T-helper 9 cell (primary cell): ENCODE data around the gene LCE2A.
"Not testable (repeated sequence)": the region's sequence is repeated elsewhere in the genome, so short reads cannot be mapped to it uniquely, and the experiment has no call there.

Experiments used
- DNase-seq: peaks from one replicate; pipeline ENCODE4 v3.0.0-alpha.2; 2020
- total RNA-seq, 2 donors: gene quantifications; one replicate each; lab custom pipeline; 2026; lab: John Stamatoyannopoulos, UW

LCE2A gene, protein sequence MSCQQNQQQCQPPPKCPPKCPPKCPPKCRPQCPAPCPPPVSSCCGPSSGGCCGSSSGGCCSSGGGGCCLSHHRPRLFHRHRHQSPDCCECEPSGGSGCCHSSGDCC
- 0 reads per million in 2 donors for total RNA-seq

DNA sequence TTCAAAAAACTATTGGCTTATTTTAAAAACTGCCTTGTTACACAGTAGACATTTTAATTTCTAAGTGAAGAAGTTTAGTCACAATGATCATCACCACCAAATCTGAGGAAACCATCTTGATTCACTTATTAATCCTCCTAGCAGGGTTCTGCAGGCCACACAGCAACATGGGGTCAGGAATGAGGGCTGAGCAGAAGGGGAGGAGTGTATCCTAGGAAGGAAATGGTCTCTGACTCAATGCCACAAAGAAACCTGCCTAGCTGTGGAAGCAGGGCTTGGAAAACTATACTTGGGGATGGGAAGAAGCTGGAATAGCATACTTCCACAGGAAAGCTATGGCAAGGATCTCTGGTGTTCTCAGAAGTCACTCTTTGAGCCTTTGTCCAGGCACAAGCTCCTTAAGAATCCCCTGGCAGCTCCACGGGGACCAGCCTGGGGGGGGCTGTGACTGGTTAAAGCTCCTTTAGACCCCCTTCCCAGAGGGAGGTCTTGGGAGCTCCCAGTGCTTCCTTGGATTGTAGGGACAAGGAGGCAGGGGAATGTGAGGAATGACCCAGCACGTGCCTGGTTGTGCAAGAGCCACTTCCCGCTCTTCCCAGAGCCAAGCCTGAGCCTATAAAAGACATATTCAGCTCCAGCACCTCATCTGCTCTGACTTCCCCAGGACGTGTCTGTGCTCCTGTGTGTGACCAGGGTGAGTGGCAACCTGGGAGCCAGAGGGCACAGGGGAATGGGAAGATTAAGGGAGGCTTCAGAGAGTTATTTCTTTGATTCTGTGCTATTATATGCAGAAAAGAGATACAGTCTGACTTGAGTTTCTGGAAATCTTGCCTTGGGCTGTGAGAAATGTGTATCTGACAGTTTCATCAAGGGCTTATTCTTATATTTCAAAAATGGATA lies at the start of gene LCE2A:
Gene LCE2A (plus strand): TSS at position 645 of the 900 bp plus-strand sequence. CDS start 557 bp downstream, outside the sequence.
- no peak for DNase-seq

DNA sequence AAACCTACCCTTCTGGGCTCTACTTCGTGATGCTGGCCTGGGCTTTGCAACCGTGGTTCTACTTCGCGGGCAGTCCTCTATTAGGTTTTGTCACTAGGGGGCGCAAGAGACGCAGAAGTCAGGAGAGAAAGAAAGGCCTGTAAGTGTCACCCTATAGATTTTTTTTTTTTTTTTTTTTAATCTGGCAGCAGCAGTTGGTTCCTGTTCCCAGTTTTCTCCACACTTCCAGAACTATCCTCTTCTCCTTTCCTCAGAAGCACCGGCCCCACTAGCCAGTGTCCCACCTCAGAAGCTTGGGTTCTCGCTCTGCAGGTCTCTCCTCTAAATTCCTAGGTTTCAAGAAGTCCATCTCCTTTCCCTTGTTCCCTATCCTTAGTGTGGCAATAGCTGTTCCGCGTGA lies 44.0 kb upstream of the LCE2A start:
- peak; percentile 23 for DNase-seq

DNA sequence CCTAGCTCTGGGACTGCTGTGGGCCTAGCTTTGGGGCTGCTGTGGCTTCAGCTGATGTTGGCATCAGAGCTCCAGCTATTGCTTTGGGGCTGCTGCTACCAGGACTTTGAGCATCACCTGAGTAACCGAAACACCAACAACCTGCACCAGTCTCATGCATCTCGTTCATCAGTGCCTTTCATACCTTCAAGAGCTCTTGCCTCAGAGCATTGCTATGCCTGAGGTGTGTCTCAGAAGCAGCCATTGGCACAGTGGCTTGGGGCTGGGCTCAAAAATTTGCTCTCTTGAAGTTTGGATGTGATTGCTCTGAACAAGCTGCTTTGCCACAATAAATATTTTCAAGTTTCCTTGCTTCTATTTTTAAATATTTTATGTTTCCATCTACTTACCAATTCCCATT lies 41.7 kb upstream of the LCE2A start:
- no peak for DNase-seq

DNA sequence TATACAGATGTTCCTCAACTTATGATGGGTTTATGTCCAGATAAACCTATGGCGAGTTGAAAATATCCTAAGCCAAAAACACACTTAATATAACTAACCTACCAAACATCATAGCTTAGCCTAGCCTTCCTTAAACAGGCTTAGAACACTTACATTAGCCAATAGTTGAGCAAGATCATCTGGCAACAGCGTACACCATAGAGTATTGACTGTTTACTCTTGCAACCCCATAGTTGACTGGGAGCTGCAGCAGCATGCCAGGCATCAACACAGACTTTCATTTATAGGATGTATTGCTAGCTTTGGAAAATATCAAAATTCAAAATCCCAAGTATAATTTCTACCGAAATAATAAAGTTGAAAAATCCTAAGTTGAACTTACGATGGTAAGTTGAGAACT lies 40.5 kb upstream of the LCE2A start:
- no peak for DNase-seq

DNA sequence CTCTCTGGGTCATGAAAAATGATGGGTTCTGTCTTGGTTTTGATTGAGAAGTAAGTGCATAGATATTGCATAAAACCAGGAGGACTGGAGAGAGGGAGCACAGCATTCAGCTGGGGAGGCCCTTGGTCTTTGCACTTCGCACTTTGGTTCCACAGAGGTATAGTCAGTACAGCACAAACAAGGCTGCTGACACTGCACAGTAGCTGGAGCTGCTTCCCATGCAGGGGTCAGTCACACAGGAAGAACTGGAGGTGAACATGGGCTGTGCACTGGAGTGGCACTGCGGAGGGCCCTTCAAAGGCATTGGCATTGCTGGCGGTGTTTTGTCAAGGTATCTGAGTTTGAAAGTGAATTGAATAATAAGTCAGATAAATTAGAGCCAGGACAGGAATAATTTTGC lies 39.5 kb upstream of the LCE2A start:
- no peak for DNase-seq

DNA sequence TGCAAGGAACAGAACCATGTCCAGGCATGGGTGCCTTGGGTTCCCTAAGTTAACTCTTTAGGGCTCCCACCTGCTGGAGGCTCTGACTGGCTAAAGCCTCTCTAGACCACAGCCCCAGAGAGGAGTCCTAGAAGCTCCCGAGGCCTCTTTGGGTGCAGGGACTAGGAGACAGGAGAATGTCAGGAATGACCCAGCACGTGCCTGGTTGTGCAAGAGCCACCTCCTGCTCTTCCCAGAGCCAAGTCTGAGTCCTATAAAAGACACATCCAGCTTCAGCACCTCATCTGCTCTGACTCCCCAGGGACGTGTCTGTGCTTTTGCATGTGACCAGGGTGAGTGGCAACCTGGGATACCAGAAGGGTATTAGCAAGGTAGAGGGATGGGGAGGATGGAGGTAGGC lies 35.0 kb upstream of the LCE2A start, which contains the start of gene LCE2D:
Gene LCE2D (plus strand): TSS at position 283 of the 400 bp plus-strand sequence. CDS start 726 bp downstream, outside the sequence.
- DNase-seq, result no peak

DNA sequence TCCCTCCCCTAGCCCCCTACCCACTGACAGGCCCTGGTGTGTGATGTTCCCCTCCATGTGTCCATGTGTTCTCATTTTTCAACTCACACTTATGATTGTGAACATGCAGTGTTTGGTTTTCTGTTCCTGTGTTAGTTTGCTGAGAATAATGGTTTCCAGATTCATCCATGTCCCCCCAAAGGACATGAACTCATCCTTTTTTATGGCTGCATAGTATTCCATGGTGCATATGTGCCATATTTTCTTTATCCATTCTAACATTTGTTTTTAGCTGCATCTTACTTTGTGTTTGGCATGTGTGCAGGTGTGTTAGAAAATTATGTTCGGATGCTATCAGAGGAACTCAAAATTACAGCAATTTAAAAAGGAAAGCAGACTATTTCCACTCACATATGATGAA lies 32.0 kb upstream of the LCE2A start:
- DNase-seq, result not testable (repeated sequence)

DNA sequence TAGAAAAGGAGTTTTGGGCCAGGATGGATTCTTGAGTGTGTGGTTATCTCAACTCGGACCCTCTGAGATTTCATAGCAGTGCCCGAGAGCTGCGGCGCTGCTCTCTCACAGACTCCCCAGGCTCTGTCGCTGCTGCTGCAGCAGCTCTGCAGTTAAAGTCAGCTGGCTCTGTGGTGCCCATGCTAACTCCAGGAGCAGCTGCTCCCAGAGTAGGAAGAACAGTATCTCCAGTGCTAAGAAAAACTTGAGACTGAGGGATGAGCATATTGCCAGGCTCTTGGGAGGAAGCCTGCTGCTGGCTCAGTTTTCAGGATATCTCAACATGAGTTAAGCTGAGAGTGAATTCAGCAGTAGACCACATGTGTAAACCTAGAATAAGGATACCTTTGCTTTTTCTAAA lies 30.5 kb upstream of the LCE2A start:
- DNase-seq, result no peak

DNA sequence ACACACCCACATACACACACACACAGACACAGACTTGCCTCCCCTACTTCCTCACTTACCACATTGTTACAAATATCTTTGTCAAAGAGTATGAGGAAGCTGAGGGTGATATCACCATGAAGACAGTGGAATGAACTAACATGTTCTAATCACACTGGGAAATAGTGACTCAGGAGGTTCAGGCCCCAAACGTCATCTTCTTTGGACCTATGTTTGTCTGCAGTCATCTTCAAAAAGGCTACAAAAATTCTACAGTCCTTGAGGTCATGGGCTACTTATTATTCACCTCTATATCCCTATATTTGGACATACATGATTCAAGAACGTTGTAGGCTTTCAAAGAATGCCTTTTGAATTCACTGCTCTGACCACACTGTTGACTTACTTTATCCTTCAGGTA lies 25.1 kb upstream of the LCE2A start:
- DNase-seq, result no peak

DNA sequence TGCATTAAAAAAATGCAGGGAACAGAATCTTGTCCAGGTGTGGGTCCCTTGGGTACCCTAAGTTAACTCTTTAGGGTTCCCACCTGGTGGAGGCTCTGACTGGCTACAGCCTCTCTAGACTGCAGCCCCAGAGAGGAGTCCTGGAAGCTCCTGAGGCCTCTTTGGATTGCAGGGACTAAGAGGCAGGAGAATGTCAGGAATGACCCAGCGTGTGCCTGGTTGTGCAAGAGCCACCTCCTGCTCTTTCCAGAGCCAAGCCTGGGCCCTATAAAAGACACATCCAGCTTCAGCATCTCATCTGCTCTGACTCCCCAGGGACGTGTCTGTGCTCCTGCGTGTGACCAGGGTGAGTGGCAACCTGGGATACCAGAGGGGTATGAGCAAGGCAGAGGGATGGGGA lies 23.2 kb upstream of the LCE2A start, which contains the start of gene LCE2C:
Gene LCE2C (plus strand): TSS at position 297 of the 400 bp plus-strand sequence. CDS start 737 bp downstream, outside the sequence.
- not testable (repeated sequence) for DNase-seq

DNA sequence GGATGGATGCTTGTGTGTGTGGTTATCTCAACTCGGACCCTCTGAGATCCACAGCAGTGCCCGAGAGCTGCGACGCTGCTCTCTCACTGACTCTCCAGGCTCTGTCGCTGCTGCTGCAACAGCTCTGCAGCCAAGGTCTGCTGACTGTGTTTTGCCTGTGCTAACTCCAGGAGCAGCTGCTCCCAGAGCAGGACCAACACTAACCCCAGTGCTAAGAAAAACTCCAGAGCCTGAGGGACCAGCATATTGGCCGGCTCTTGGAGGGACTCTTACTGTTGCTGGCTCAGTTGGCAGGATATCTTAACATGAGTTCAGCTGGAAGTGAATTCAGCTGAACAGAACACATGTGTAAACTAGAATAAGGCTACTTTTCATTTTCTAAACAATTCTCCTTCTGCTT lies 18.7 kb upstream of the LCE2A start:
- DNase-seq, result no peak

DNA sequence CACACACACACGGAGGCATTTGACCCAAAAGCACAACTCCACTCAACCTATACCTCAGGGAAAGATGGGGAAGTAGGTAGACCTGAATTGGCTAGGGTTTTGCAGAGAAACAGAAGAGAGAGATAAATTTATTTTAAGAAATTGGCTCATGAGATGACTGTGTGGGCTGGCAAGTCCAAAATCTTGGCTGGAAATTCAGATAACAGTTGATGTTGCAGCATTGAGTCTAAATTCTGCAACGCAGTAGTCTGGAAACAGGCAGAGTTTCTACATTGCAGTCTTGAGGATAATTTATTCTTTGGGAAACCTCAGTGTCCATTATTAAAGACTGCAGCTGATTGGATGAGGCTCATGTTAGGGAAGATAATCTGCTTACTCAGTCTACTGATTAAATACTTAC lies 16.5 kb upstream of the LCE2A start:
- no peak for DNase-seq

DNA sequence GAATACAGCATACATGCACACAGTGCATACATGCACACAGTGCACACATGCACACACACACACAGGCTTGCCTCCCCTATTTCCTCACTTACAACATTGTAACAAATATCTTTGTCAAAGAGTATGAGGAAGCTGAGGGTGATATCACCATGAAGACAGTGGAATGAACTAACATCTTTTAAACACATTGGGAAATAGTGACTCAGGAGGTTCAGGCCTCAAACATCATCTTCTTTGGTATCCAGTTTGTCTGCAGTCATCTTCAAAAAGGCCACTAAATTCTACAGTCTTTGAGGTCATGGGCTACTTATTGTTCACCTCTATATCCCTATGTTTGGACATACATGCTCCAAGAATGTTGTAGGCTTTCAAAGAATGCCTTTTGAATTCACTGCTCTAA lies 14.3 kb upstream of the LCE2A start:
- DNase-seq, result no peak

DNA sequence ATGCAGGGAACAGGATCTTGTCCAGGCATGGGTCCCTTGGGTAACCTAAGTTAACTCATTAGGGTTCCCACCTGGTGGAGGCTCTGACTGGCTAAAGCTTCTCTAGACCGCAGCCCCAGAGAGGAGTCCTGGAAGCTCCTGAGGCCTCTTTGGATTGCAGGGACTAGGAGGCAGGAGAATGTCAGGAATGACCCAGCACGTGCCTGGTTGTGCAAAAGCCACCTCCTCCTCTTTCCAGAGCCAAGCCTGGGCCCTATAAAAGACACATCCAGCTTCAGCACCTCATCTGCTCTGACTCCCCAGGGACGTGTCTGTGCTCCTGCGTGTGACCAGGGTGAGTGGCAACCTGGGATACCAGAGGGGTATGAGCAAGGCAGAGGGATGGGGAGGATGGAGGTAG lies 12.3 kb upstream of the LCE2A start, which contains the start of gene LCE2B:
Gene LCE2B (plus strand): TSS at position 301 of the 400 bp plus-strand sequence. CDS start 721 bp downstream, outside the sequence.
- DNase-seq, result not testable (repeated sequence)

DNA sequence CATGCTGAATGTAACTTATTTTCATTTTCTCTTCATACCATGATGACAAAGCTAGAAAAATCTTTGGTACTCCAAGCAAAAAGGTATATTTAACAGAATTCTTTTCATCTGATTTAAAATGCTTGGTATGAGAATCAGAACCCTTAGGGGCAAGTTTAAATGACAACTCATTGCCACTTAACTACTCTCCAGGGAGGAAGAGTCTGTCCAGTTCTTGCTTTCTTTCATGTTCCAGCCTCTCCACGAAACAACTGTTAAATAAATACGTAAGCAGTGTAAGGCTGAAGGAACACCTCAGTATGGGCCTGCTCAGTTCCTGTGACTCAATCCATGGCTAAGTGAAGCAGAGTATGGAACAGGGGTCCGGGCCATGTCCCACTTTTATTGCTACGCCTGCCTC lies 1.6 kb downstream of the LCE2A start:
- DNase-seq, result no peak

DNA sequence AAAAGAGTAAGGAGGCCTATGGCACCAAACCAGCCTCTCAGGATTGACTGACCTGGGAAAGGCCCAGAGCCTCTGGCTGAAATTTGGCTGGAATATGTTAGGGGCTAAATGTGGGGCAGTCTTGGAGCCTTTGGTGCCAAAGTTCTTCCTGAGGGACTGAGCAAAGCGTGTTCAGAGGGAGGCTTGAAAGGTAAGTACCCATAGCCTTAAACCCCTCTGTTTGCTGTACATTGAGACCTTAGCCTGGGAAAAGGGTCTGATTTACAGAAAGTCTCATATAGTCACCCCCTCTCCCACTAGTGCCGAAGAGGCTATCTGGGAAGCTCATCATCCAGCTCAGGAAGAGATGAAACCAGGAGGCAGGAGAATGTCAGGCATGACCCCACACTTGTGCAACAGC lies 9.7 kb downstream of the LCE2A start, which contains the start of gene LCE4A:
Gene LCE4A (plus strand): TSS at position 301 of the 400 bp plus-strand sequence. CDS start 916 bp downstream, outside the sequence.
- no peak for DNase-seq

DNA sequence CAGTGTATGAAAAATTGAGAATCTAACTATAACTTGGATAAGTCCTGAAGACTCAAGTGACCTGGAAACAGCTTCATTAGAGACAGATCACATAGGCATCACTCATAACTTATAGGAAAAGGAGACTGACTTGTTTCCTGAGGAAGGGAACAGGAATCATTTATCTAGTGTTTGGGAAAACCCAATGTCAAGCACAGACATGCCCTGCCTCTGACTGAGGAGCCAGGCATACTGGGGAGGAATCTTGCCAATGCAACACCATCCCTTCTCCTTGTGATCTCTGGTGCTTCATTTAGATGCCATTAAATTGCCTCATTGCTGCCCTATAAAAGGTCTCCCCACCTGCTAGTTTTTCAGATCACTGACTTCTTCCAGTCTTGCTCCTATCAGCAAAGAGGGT lies 20.1 kb downstream of the LCE2A start:
- no peak for DNase-seq

DNA sequence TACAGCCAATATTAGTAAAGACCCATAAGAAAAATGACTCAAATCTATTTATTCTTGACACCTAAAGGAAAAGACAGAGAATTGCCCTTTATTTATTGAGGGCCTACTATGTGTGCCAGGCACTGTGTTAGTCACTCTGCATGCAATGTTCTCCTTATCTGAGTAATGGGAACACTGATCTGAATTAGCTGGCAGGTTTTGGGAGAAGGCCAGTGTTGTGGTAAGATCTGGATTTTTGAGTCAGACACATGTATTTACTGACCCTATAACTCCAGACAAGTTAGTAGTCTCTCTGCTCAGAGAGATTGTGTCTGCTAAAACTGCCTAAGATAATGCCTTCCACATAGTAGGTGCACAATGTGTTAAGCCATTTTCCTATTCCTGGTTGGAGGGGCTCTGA lies 27.1 kb downstream of the LCE2A start:
- DNase-seq, result no peak

DNA sequence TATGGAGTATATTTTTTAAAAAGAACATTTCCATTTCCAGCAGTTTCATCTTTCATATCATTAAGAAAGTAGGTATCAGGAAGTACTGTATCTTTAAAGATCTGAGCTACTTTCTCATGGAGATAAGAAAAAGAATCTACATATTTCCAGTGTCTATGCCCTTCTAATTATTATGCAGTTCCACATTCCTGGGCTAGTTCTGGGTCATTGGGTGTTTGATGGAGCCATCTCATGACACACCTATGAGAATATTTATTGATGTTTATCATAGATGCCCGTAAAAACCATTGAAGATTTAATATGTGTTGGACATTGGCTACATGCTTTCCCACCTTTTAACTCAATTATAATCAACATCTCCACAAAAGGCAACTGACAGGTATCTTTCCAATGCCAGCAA lies 30.8 kb downstream of the LCE2A start:
- DNase-seq, result no peak

DNA sequence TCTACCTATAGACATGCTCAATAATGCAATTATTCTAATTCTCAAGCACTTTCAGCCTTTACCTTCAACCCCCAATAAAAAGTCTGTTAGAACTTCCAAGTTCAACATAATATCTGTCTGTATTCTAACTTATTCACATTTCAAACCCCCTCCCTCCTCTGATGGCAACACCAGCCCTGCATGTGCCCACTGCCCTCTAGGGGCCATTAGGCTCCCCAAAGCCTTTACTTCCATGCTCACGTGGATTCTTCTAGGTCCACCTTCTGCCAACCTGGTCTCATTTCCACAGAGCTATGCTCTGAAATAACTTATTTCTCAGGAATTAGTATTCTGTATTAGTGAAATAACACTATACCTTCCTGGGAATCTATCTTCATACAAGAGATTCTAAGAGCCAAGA lies 37.5 kb downstream of the LCE2A start:
- DNase-seq, result no peak

DNA sequence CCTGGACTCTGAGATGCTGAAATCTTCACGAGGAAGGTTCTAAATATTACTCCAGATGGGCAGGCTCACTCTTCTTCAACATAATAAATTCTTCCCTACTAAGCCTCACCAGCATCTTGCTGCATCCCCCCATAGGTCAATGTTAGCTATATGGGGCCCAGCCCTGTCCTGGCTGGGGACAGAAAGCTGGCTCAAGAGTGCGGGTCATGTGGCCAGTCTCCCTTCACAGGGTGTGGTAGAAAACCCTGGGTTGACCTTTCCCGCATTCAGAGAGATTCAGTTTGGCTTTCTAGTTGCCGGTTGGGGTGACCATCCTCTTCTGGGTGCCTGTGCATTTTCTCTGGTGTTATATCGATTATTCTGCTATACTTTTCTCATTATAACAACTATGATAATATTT lies 39.9 kb downstream of the LCE2A start:
- DNase-seq, result no peak

DNA sequence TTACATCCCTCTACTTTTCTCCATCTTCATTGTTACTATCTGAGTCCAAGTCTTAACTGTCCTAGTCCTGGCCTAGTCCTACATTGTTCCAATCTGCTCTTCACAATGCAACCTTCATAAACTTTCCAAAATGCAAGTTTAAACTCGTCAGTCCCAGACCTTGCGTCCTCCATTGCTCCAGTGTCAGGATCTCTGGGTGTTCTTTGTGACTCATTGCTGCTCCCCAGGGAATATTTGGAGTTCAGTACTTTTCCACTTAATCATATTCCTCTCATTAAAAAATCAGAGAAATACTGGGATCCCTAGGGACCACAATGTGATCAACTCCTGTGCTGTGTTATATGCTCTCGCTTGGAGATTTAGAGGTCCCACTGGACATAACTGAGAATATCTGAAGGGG lies 41.7 kb downstream of the LCE2A start:
- no peak for DNase-seq

DNA sequence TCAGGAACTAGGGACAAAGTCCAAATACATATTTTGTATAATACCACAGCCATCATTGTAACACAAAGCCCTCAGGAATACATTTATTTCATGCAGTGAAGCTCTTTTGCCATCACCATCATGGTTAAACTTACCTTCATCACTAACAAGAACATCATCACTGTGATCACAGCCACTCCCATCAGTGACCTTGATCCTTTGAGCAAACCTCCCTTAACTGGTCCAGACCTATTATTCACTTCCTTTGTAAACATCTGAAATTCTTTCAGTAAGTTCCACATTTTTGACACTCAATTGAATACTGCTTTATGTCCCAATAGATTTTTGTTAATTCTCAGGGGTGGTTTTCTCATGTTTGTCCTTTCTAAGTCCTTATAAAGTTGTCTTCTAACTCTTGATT lies 43.5 kb downstream of the LCE2A start:
- DNase-seq, result no peak
